Neural cell (in vitro differentiated cells): ENCODE results near the gene FAM83F. TPM values are rescaled to one million over a fixed set of nuclear protein-coding genes. Genes with fewer than 3 reads are reported as not detected.

Experiments used
- H2AFZ ChIP-seq: fragments of 200-600, 300-800 bp; sonication (generic), shearing (Covaris generic); 2 replicates; pipeline ENCODE4 v1.6.0; 2014; ENCODE audit warnings: low read depth, mild to moderate bottlenecking, antibody characterized with exemption, low read length, moderate library complexity
- H3F3A ChIP-seq: fragments of 200-600 bp; shearing (Covaris generic); 2 replicates; pipeline ENCODE4 v1.6.1; 2016; ENCODE audit warnings: mild to moderate bottlenecking, moderate library complexity, mixed read lengths, antibody characterized with exemption, low read length; ENCODE audit not compliant: insufficient read depth, poor library complexity, severe bottlenecking
- H3K27ac ChIP-seq: fragments of 200-600, 300-800 bp; sonication (generic), shearing (Covaris generic); 2 replicates; pipeline ENCODE4 v1.5.1; 2014; ENCODE audit warnings: mild to moderate bottlenecking, low read length, moderate library complexity
- H3K27me3 ChIP-seq: fragments of 300-800, 200-600 bp; sonication (generic), shearing (Covaris generic); 2 replicates; pipeline ENCODE4 v1.6.0; 2014; ENCODE audit warnings: mild to moderate bottlenecking, low read depth, low read length, moderate library complexity; ENCODE audit not compliant: insufficient read depth
- H3K36me3 ChIP-seq: fragments of 300-800, 200-600 bp; sonication (generic), shearing (Covaris generic); 2 replicates; pipeline ENCODE4 v1.5.1; 2014; ENCODE audit warnings: mild to moderate bottlenecking, antibody characterized with exemption, low read length, moderate library complexity; ENCODE audit not compliant: insufficient read depth
- H3K4me2 ChIP-seq: fragments of 300-800, 200-600 bp; sonication (generic), shearing (Covaris generic); 2 replicates; pipeline ENCODE4 v1.6.0; 2014; ENCODE audit warnings: mild to moderate bottlenecking, low read length
- H3K4me3 ChIP-seq: fragments of 300-800, 200-600 bp; sonication (generic), shearing (Covaris generic); 2 replicates; pipeline ENCODE4 v1.5.1; 2014; ENCODE audit warnings: mild to moderate bottlenecking, low read length, moderate library complexity
- H3K79me2 ChIP-seq: fragments of 200-600 bp; shearing (Covaris generic); replicated peaks from 2 replicates; pipeline ENCODE4 v1.6.0; 2014; ENCODE audit warnings: mild to moderate bottlenecking, low read length, moderate library complexity; ENCODE audit not compliant: insufficient read depth
- H3K9ac ChIP-seq: fragments of 300-800, 200-600 bp; sonication (generic), shearing (Covaris generic); 2 replicates; pipeline ENCODE4 v1.6.1; 2016; ENCODE audit warnings: mild to moderate bottlenecking, low read length, mixed read lengths
- H3K9me2 ChIP-seq: fragments of 200-600 bp; shearing (Covaris generic); 2 replicates; pipeline ENCODE4 v1.6.1; 2016; ENCODE audit warnings: mild to moderate bottlenecking, low read length, mixed read lengths; ENCODE audit not compliant: insufficient read depth
- H3K9me3 ChIP-seq: fragments of 200-600, 300-800 bp; sonication (generic), shearing (Covaris generic); 2 replicates; pipeline ENCODE4 v1.6.1; 2016; ENCODE audit warnings: mild to moderate bottlenecking, mixed run types, low read length, moderate library complexity, mixed read lengths
- H4K20me1 ChIP-seq: fragments of 200-600 bp; shearing (Covaris generic); 2 replicates; pipeline ENCODE4 v1.6.1; 2016; ENCODE audit warnings: mild to moderate bottlenecking, mixed run types; ENCODE audit not compliant: insufficient read depth
- CTCF ChIP-seq: fragments of 450-650 bp; IDR thresholded peaks from 2 replicates; pipeline ENCODE4 v1.5.1; 2014; ENCODE audit warnings: antibody characterized with exemption, mild to moderate bottlenecking, moderate library complexity; ENCODE audit not compliant: poor library complexity, severe bottlenecking
- EP300 ChIP-seq: fragments of 450-650 bp; conservative IDR thresholded peaks from 2 replicates; pipeline ENCODE4 v1.6.1; 2014; ENCODE audit warnings: antibody characterized with exemption, mild to moderate bottlenecking, moderate library complexity; ENCODE audit not compliant: poor library complexity, severe bottlenecking
- EZH2 ChIP-seq: fragments of 200-600, 300-800 bp; shearing (Covaris generic), sonication (generic); IDR thresholded peaks from 2 replicates; pipeline ENCODE4 v1.6.1; 2014; ENCODE audit warnings: antibody characterized with exemption, low read length, borderline replicate concordance, mild to moderate bottlenecking; ENCODE audit not compliant: insufficient read depth, poor library complexity, severe bottlenecking
- MXI1 ChIP-seq: fragments of 450-650 bp; conservative IDR thresholded peaks from 2 replicates; pipeline ENCODE4 v1.6.1; 2014; ENCODE audit warnings: antibody characterized with exemption, mild to moderate bottlenecking; ENCODE audit not compliant: poor library complexity, severe bottlenecking
- POLR2AphosphoS5 ChIP-seq: IDR thresholded peaks from 2 replicates; pipeline ENCODE4 v1.6.1; 2012
- RAD21 ChIP-seq: fragments of 450-650 bp; conservative IDR thresholded peaks from 2 replicates; pipeline ENCODE4 v1.6.1; 2014; ENCODE audit warnings: antibody characterized with exemption, mild to moderate bottlenecking, moderate library complexity
- REST ChIP-seq: IDR thresholded peaks from 2 replicates; pipeline ENCODE4 v1.6.1; 2012; ENCODE audit warnings: borderline replicate concordance
- SMC3 ChIP-seq: fragments of 450-650 bp; conservative IDR thresholded peaks from 2 replicates; pipeline ENCODE4 v1.6.1; 2014; ENCODE audit warnings: antibody characterized with exemption, mild to moderate bottlenecking, moderate library complexity; ENCODE audit not compliant: poor library complexity
- TAF1 ChIP-seq: IDR thresholded peaks from 2 replicates; pipeline ENCODE4 v1.6.1; 2012; ENCODE audit warnings: low read depth
- polyA plus RNA-seq: library from polyadenylated mRNA; depleted of rRNA; stranded (reverse); fragments of >200 nt; gene quantifications from 2 replicates; pipeline ENCODE4 v1.2.3, GENCODE V29; 2014

FAM83F gene
- polyA plus RNA-seq, 1 donor from 2014 or later = 0.42 TPM

GRCh38 chr22:39974065-39974464, 20.7 kb upstream of the FAM83F start:
- no peaks in the 10 kb centered on the region for H3K79me2 ChIP-seq
- H3K9me3 ChIP-seq = no peaks in the 10 kb centered on the region
- no peaks in the 10 kb centered on the region for H3F3A ChIP-seq
- H3K4me3 ChIP-seq = no peak overlapping the region
- no peaks in the 10 kb centered on the region for H4K20me1 ChIP-seq
- H3K4me2 ChIP-seq = no peak overlapping the region
- no peaks in the 10 kb centered on the region for H3K36me3 ChIP-seq
- no peak overlapping the region for H3K27ac ChIP-seq
- TF ChIP-seq MXI1 (no peak), POLR2AphosphoS5 (no peak), EZH2 (no peak), TAF1 (no peak), SMC3 (no peak), REST (no peak), CTCF (no peak), EP300 (no peak), RAD21 (no peak)
- no peaks in the 10 kb centered on the region for H3K27me3 ChIP-seq
- H2AFZ ChIP-seq = no peak overlapping the region
- H3K9ac ChIP-seq = no peak overlapping the region
- H3K9me2 ChIP-seq = no peaks in the 10 kb centered on the region

GRCh38 chr22:39979048-39979447, 15.7 kb upstream of the FAM83F start:
- Histone ChIP-seq H3K9me3 (no peaks in the 10 kb centered on the region), H3F3A (no peaks in the 10 kb centered on the region), H3K9me2 (no peaks in the 10 kb centered on the region), H3K4me3 (no peak overlapping the region), H2AFZ (no peak overlapping the region), H3K79me2 (no peaks in the 10 kb centered on the region), H3K27me3 (no peaks in the 10 kb centered on the region), H3K27ac (no peak overlapping the region), H4K20me1 (no peaks in the 10 kb centered on the region), H3K9ac (no peak overlapping the region), H3K36me3 (no peaks in the 10 kb centered on the region), H3K4me2 (no peak overlapping the region)
- TF ChIP-seq POLR2AphosphoS5 (no peak), MXI1 (no peak), CTCF (no peak), REST (no peak), SMC3 (no peak), TAF1 (no peak), RAD21 (no peak), EZH2 (no peak), EP300 (no peak)
